ENCODE measurements around the gene TMEM109.

DNA sequence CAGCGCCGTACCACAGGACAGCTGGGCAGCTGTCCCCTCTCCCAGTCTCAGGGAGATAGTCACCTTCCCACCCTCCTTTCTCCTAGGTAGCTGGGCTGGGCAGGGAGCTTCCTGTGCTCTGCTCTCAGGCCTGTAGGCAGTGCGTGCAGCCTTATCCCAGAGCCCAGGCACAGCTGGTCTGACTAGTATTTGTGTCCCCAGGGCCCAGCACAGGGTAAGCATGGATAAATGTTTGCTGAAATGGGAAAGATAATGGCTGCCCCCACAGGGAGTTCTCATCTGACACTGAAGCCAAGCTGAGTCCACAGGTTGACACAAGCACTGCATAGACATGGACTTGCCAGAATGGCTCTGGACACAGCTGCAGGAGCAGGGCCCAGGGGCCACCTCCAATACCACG, 28.3 kb downstream of the TMEM109 start:
- TF ChIP-seq EP300 (IDR thresholded peaks at IDR 0.05; ENCODE audit: borderline replicate concordance) (no peak), RAD21 (IDR thresholded peaks at IDR 0.05; ENCODE audit: low read depth) (no peak), ZBTB7A (IDR thresholded peaks at IDR 0.05; ENCODE audit: low read depth) (no peak), TEAD4 (IDR thresholded peaks at IDR 0.05) (no peak), TCF12 (IDR thresholded peaks at IDR 0.05; ENCODE audit: low read depth) (no peak), YY1 (IDR thresholded peaks at IDR 0.05; ENCODE audit: low read depth) (no peak), NFIC (IDR thresholded peaks at IDR 0.05) (no peak), CREB1 (IDR thresholded peaks at IDR 0.05; ENCODE audit: low read depth) (no peak), FOXM1 (IDR thresholded peaks at IDR 0.05; ENCODE audit: borderline replicate concordance, low read depth) (no peak), EGR1 (IDR thresholded peaks at IDR 0.05) (no peak), REST (IDR thresholded peaks at IDR 0.05; ENCODE audit: low read depth) (no peak)
- TF ChIP-seq, protein P1, sequence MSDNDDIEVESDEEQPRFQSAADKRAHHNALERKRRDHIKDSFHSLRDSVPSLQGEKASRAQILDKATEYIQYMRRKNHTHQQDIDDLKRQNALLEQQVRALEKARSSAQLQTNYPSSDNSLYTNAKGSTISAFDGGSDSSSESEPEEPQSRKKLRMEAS (IDR thresholded peaks at IDR 0.05): no peak
- TF ChIP-seq, protein P2, sequence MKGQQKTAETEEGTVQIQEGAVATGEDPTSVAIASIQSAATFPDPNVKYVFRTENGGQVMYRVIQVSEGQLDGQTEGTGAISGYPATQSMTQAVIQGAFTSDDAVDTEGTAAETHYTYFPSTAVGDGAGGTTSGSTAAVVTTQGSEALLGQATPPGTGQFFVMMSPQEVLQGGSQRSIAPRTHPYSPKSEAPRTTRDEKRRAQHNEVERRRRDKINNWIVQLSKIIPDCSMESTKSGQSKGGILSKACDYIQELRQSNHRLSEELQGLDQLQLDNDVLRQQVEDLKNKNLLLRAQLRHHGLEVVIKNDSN (IDR thresholded peaks at IDR 0.05): no peak
